GM19099 (cell line): ENCODE measurements around the gene SNAP47.

Source experiments
- POLR2A ChIP-seq: IDR thresholded peaks from 3 replicates; pipeline ENCODE4 v1.6.1; 2011; ENCODE audit warnings: low read depth; ENCODE audit not compliant: insufficient read length; ENCODE audit errors: extremely low read depth

Gene SNAP47

GRCh38 chr1:227742738-227743715 lies 7.8 kb downstream of the SNAP47 start:
- no peak for TF ChIP-seq POLR2A

- TF ChIP-seq POLR2A: no peak
Measured at GRCh38 chr1:227744668-227745067, 9.4 kb downstream of the SNAP47 start.

GRCh38 chr1:227745568-227746265 lies 10.5 kb downstream of the SNAP47 start:
- no peak for TF ChIP-seq POLR2A

GRCh38 chr1:227746676-227747075 lies 11.4 kb downstream of the SNAP47 start:
- TF ChIP-seq POLR2A: no peak

- TF ChIP-seq POLR2A: no peak
Measured at GRCh38 chr1:227747382-227747781, 12.1 kb downstream of the SNAP47 start.

- no peak for TF ChIP-seq POLR2A
Measured at GRCh38 chr1:227747948-227748495, 12.8 kb downstream of the SNAP47 start.

- TF ChIP-seq POLR2A: no peak
Measured at GRCh38 chr1:227748496-227749182, 13.4 kb downstream of the SNAP47 start.

GRCh38 chr1:227749225-227749624 lies 14.0 kb downstream of the SNAP47 start:
- no peak for TF ChIP-seq POLR2A

GRCh38 chr1:227749916-227750710 lies 14.9 kb downstream of the SNAP47 start:
- TF ChIP-seq POLR2A: no peak

GRCh38 chr1:227753999-227754711 lies 18.9 kb downstream of the SNAP47 start:
- TF ChIP-seq POLR2A: no peak

GRCh38 chr1:227754958-227755357 lies 19.7 kb downstream of the SNAP47 start:
- TF ChIP-seq POLR2A: no peak

- TF ChIP-seq POLR2A: no peak
Measured at GRCh38 chr1:227756172-227756959, 21.1 kb downstream of the SNAP47 start.

- TF ChIP-seq POLR2A: no peak
Measured at GRCh38 chr1:227757781-227758180, 22.5 kb downstream of the SNAP47 start.

- TF ChIP-seq POLR2A: no peak
Measured at GRCh38 chr1:227758366-227758765, 23.1 kb downstream of the SNAP47 start.
